Ishikawa (cell line): ENCODE measurements around the gene BANF2.

Experiments
- CEBPB ChIP-seq: IDR thresholded peaks from 2 replicates; pipeline ENCODE4 v1.6.1; 2012
- CREB1 ChIP-seq: IDR thresholded peaks from 2 replicates; pipeline ENCODE4 v1.6.1; 2012; ENCODE audit warnings: low read depth
- EGR1 ChIP-seq: IDR thresholded peaks from 2 replicates; pipeline ENCODE4 v1.6.1; 2012
- EP300 ChIP-seq: IDR thresholded peaks from 2 replicates; pipeline ENCODE4 v1.6.1; 2012; ENCODE audit warnings: borderline replicate concordance
- FOXM1 ChIP-seq: IDR thresholded peaks from 2 replicates; pipeline ENCODE4 v1.6.1; 2012; ENCODE audit warnings: low read depth, borderline replicate concordance
- NFIC ChIP-seq: IDR thresholded peaks from 2 replicates; pipeline ENCODE4 v1.6.1; 2012
- RAD21 ChIP-seq: IDR thresholded peaks from 2 replicates; pipeline ENCODE4 v1.6.1; 2012; ENCODE audit warnings: low read depth
- TAF1 ChIP-seq: IDR thresholded peaks from 2 replicates; pipeline ENCODE4 v1.6.1; 2012; ENCODE audit warnings: low read depth, mild to moderate bottlenecking
- TCF12 ChIP-seq: IDR thresholded peaks from 2 replicates; pipeline ENCODE4 v1.6.1; 2012; ENCODE audit warnings: low read depth
- TEAD4 ChIP-seq: IDR thresholded peaks from 2 replicates; pipeline ENCODE4 v1.6.1; 2012
- YY1 ChIP-seq: IDR thresholded peaks from 2 replicates; pipeline ENCODE4 v1.6.1; 2012; ENCODE audit warnings: low read depth
- ZBTB7A ChIP-seq: IDR thresholded peaks from 2 replicates; pipeline ENCODE4 v1.6.1; 2012; ENCODE audit warnings: low read depth
- TF ChIP-seq, protein P1 (sequence below): IDR thresholded peaks from 2 replicates; pipeline ENCODE4 v1.6.1; 2012
- TF ChIP-seq, protein P2 (sequence below): IDR thresholded peaks from 2 replicates; pipeline ENCODE4 v1.6.1; 2012; ENCODE audit warnings: low read depth, mild to moderate bottlenecking
- TF ChIP-seq, protein P3 (sequence below): IDR thresholded peaks from 2 replicates; pipeline ENCODE4 v1.6.1; 2012

Gene BANF2

DNA sequence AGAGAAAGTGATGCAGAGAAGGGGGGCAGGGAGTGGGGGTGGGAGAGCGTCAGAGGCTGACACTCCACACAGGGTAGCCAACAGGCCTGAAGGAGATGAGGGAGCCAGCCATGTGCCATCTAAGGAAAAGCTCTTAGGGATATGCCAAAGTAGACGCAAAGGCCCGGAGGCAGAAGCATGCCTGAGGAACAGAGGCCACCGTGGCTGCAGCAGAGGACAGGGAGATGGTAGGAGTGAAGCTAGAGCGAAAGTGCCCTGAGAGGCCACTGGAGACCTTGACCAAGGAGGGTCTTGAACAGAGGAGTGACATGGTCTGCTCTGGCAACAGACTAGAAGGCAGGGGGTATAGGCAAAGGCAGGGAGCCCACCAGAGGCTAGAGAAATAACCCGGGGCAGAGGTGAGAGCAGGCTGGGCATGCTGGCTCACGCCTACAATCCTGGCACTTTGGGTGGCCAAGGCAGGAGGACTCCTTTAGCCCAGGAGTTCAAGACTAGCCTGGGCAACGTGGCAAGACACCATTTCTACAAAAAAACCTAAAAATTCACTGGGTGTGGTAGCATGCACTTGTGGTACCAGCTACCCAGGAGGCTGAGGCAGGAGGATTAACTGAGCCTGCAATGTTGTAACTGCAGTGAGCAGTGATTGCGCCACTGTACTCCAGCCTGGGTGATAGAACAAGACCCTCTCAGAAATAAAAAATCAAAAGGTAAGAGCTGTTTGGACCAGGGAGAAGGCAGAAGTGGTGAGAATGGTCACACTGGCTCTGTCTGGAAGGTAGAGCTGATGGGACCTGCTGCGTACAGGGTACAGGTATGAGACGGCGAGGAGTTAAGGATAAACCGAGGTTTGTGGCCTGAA lies 24.0 kb upstream of the BANF2 start:
- TF ChIP-seq CREB1 (no peak), CEBPB (no peak), NFIC (no peak), ZBTB7A (no peak), TAF1 (no peak), TEAD4 (no peak), YY1 (no peak), RAD21 (no peak), EP300 (no peak), TCF12 (no peak)
- TF ChIP-seq, protein P1, sequence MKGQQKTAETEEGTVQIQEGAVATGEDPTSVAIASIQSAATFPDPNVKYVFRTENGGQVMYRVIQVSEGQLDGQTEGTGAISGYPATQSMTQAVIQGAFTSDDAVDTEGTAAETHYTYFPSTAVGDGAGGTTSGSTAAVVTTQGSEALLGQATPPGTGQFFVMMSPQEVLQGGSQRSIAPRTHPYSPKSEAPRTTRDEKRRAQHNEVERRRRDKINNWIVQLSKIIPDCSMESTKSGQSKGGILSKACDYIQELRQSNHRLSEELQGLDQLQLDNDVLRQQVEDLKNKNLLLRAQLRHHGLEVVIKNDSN: no peak
- TF ChIP-seq, protein P2, sequence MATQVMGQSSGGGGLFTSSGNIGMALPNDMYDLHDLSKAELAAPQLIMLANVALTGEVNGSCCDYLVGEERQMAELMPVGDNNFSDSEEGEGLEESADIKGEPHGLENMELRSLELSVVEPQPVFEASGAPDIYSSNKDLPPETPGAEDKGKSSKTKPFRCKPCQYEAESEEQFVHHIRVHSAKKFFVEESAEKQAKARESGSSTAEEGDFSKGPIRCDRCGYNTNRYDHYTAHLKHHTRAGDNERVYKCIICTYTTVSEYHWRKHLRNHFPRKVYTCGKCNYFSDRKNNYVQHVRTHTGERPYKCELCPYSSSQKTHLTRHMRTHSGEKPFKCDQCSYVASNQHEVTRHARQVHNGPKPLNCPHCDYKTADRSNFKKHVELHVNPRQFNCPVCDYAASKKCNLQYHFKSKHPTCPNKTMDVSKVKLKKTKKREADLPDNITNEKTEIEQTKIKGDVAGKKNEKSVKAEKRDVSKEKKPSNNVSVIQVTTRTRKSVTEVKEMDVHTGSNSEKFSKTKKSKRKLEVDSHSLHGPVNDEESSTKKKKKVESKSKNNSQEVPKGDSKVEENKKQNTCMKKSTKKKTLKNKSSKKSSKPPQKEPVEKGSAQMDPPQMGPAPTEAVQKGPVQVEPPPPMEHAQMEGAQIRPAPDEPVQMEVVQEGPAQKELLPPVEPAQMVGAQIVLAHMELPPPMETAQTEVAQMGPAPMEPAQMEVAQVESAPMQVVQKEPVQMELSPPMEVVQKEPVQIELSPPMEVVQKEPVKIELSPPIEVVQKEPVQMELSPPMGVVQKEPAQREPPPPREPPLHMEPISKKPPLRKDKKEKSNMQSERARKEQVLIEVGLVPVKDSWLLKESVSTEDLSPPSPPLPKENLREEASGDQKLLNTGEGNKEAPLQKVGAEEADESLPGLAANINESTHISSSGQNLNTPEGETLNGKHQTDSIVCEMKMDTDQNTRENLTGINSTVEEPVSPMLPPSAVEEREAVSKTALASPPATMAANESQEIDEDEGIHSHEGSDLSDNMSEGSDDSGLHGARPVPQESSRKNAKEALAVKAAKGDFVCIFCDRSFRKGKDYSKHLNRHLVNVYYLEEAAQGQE: no peak

DNA sequence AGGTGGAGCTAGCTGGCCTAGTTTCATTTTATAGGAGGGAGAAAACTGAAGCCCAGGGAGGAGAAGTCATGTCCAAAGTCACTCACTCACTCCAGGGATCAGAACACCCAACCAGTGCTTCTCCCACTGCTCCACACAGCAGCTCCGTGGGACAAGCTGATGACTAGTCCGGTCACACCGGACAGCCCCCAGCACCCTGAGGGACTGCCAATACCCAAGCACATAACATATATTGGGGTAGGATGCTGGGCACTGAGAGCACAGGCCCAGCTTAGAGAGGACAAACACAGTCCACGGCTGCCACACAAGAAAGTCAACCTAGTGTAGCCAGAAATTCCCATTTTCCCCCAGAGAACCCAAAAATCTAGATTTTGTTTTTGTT lies 23.4 kb upstream of the BANF2 start:
- TF ChIP-seq, protein P1: no peak
- TF ChIP-seq CREB1 (no peak), CEBPB (no peak), TCF12 (no peak), TAF1 (no peak), YY1 (no peak), EGR1 (no peak), EP300 (no peak)
- TF ChIP-seq, protein P2: no peak

DNA sequence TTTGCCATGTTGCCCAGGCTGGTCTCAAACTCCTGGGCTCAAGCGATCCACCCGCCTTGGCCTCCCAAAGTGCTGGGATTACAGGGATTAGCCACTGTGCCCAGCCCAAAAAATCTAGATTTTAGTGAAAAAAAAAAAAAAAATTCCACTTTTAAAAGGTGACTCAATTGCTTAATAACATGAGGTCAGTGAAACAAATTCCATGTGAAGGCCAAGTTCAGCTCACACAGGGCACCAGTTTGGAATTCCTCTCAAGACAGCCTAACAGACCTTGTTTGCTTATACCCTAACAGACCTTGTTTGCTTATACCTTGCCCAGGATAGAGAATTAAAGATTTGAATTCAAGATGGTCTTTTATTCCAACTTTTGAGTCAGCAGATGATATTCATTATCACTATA lies 22.8 kb upstream of the BANF2 start:
- TF ChIP-seq EGR1 (no peak), RAD21 (no peak), YY1 (no peak), TEAD4 (no peak), TAF1 (no peak), EP300 (no peak), TCF12 (no peak), NFIC (no peak), FOXM1 (no peak), ZBTB7A (no peak), CEBPB (no peak), CREB1 (no peak)
- TF ChIP-seq, protein P3, sequence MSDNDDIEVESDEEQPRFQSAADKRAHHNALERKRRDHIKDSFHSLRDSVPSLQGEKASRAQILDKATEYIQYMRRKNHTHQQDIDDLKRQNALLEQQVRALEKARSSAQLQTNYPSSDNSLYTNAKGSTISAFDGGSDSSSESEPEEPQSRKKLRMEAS: no peak
- TF ChIP-seq, protein P1: no peak
- TF ChIP-seq, protein P2: no peak

DNA sequence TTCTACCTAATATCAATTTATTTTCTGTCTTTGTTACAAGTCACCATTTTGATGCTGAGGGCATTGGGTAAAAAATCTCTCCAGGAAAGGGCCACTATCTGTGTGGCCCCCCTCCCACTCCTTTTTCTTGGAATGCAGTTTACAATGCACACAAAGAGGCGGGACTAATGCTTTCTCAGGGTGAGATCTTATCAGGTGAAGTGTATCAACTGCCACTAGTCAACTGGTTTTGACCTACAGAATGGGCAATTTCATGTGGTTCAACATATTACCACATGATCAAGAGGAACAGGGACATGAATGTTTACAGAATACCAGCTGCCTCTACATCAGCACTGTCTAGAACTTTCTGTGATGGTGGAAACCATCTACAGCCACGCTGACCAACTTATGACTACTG lies 21.5 kb upstream of the BANF2 start:
- TF ChIP-seq, protein P3: no peak
- TF ChIP-seq CEBPB: no peak
- TF ChIP-seq TAF1: no peak
- no peak for TF ChIP-seq NFIC
- no peak for TF ChIP-seq YY1
- no peak for TF ChIP-seq ZBTB7A
- TF ChIP-seq, protein P2: no peak
- TF ChIP-seq, protein P1: no peak
- no peak for TF ChIP-seq TCF12
- no peak for TF ChIP-seq TEAD4
- TF ChIP-seq EGR1: no peak
- no peak for TF ChIP-seq RAD21
- TF ChIP-seq EP300: no peak
- TF ChIP-seq CREB1: no peak
- no peak for TF ChIP-seq FOXM1
